Endothelial cell of umbilical vein (primary cell): Measurements from ENCODE around the gene BIRC5. TPM values are rescaled to one million over a fixed set of nuclear protein-coding genes. Genes with fewer than 3 reads are reported as not detected.

Source experiments
- BruUV-seq: library from RNA; stranded (reverse); fragments of 400-500 nt; replicated peaks from 2 replicates; lab custom pipeline; 2021; lab: Mats Ljungman, UMichigan
- CTCF ChIA-PET: fragments of 300-600, 350-600 bp; sonication (Branson Sonifier 250); formaldehyde crosslinking; loops from one replicate; lab custom pipeline; 2021; ENCODE audit warnings: antibody characterized with exemption, inconsistent platforms; lab: Charles Lee
- POLR2A ChIA-PET: fragments of 300-600, 350-600 bp; sonication (Branson Sonifier 250); formaldehyde crosslinking; loops from one replicate; lab custom pipeline; 2021; ENCODE audit warnings: antibody characterized with exemption, inconsistent platforms; lab: Charles Lee
- DNase-seq: peaks from one replicate; pipeline ENCODE4 v3.0.0-alpha.2; 2011; ENCODE audit warnings: low read depth, low spot score
- FAIRE-seq: peaks from 2 replicates; lab custom pipeline; 2011; peaks lifted over from hg19 to GRCh38; lab: Jason Lieb, UNC
- H2AFZ ChIP-seq: 2 replicates; pipeline ENCODE4 v1.6.0; 2012; ENCODE audit warnings: low read depth, low read length, control low read depth, inconsistent platforms
- H3K27ac ChIP-seq: 2 replicates; pipeline ENCODE4 v1.5.1; 2011; ENCODE audit warnings: low read depth, mild to moderate bottlenecking, control low read depth, low read length, moderate library complexity; ENCODE audit not compliant: insufficient read depth
- H3K27me3 ChIP-seq, 2 experiments: 2 replicates each; pipeline versions ENCODE4 v1.6.0 to v1.6.1; 2011; ENCODE audit warnings: low read length in 2 of 2, mixed read lengths in 1 of 2; ENCODE audit not compliant: control insufficient read depth in 2 of 2, insufficient read depth in 2 of 2
- H3K36me3 ChIP-seq, 2 experiments: 2 replicates in 1 of 2; 3 replicates in 1 of 2; pipeline ENCODE4 v1.5.1; 2011; ENCODE audit warnings: low read length in 2 of 2, mild to moderate bottlenecking in 1 of 2, moderate library complexity in 1 of 2; ENCODE audit not compliant: control insufficient read depth in 2 of 2, insufficient read depth in 2 of 2; ENCODE audit errors: extremely low read depth in 1 of 2
- H3K4me1 ChIP-seq: 3 replicates; pipeline ENCODE4 v1.5.1; 2011; ENCODE audit warnings: mild to moderate bottlenecking, low read length; ENCODE audit not compliant: control insufficient read depth, insufficient read depth; ENCODE audit errors: extremely low read depth
- H3K4me2 ChIP-seq: 2 replicates; pipeline ENCODE4 v1.6.1; 2011; ENCODE audit warnings: low read length, control low read depth, mixed read lengths; ENCODE audit not compliant: insufficient read depth
- H3K4me3 ChIP-seq, 3 experiments: fragments of 200-600 bp in 1 of 3; sonication (generic), shearing (Covaris generic) in 1 of 3; replicated peaks in 1 of 3; 2 replicates each; pipeline ENCODE4 v1.5.1; 2011 to 2016; ENCODE audit warnings: control low read depth in 3 of 3, low read length in 3 of 3, mild to moderate bottlenecking in 2 of 3, inconsistent platforms in 1 of 3, low read depth in 1 of 3, moderate library complexity in 1 of 3; ENCODE audit not compliant: insufficient read depth in 1 of 3
- H3K79me2 ChIP-seq: 2 replicates; pipeline ENCODE4 v1.6.0; 2012; ENCODE audit warnings: low read length, inconsistent platforms; ENCODE audit not compliant: control insufficient read depth, insufficient read depth
- H3K9ac ChIP-seq: replicated peaks from 2 replicates; pipeline ENCODE3; 2011; ENCODE audit warnings: low read length, control low read depth; ENCODE audit not compliant: insufficient read depth; ENCODE audit errors: extremely low read depth
- H3K9me1 ChIP-seq: replicated peaks from 3 replicates; pipeline ENCODE4 v1.6.0; 2011; ENCODE audit warnings: mild to moderate bottlenecking, low read length; ENCODE audit not compliant: control insufficient read depth, insufficient read depth; ENCODE audit errors: extremely low read depth
- H3K9me3 ChIP-seq: replicated peaks from 2 replicates; pipeline ENCODE4 v1.5.1; 2012; ENCODE audit warnings: low read length, inconsistent platforms; ENCODE audit not compliant: control insufficient read depth, insufficient read depth
- H4K20me1 ChIP-seq: replicated peaks from 2 replicates; pipeline ENCODE3; 2011; ENCODE audit warnings: mild to moderate bottlenecking, low read length; ENCODE audit not compliant: control insufficient read depth, insufficient read depth; ENCODE audit errors: extremely low read depth
- EZH2 ChIP-seq: IDR thresholded peaks from 2 replicates; pipeline ENCODE4 v1.6.1; 2012; ENCODE audit warnings: borderline replicate concordance, low read depth, mild to moderate bottlenecking, moderate library complexity, low read length, inconsistent platforms; ENCODE audit not compliant: severe bottlenecking
- GATA2 ChIP-seq: IDR thresholded peaks from 2 replicates; pipeline ENCODE4 v1.7.0; 2011; ENCODE audit warnings: low read depth, mild to moderate bottlenecking, moderate library complexity, mixed read lengths, low read length; ENCODE audit not compliant: insufficient read length, insufficient read depth
- POLR2AphosphoS5 ChIP-seq: IDR thresholded peaks from 2 replicates; pipeline ENCODE4 v1.6.1; 2012; ENCODE audit warnings: low read depth, mild to moderate bottlenecking, control low read depth, low read length, moderate library complexity; ENCODE audit not compliant: insufficient read depth
- dilution Hi-C: fragments of 300-500 bp; cut with MboI; formaldehyde crosslinking; loops from one replicate; pipeline ENCODE4 v1.15.0; 2019; ENCODE audit warnings: low sequenced_read_pairs; ENCODE audit not compliant: extremely low pct_ligation_motif_present
- intact Hi-C: fragments of 100-400 bp; cut with micrococcal nuclease; formaldehyde crosslinking; loops from one replicate; pipeline ENCODE4 v1.10.0; 2022
- polyA plus RNA-seq, 4 experiments: library from polyadenylated mRNA; depleted of rRNA in 3 of 4; stranded (reverse) in 3 of 4; unstranded in 1 of 4; fragments of >200 nt; gene quantifications; 2 replicates each; pipeline versions ENCODE4 v1.2.1 to v1.2.3, GENCODE V29; 2011 to 2012; ENCODE audit warnings: missing spikeins in 1 of 4
- total RNA-seq: library from RNA; stranded (reverse); gene quantifications from 2 replicates; pipeline ENCODE4 v1.2.3, GENCODE V29; 2021
- TF ChIP-seq, protein P1 (sequence below), 2 donors: IDR thresholded peaks; 1 replicate in 1 of 2; 2 replicates in 1 of 2; pipeline ENCODE4 v1.5.1; 2011; ENCODE audit warnings: low read length in 2 of 2, mild to moderate bottlenecking in 2 of 2, moderate library complexity in 2 of 2, control low read depth in 1 of 2, inconsistent platforms in 1 of 2, low read depth in 1 of 2; ENCODE audit not compliant: insufficient read depth in 1 of 2; ENCODE audit errors: extremely low read depth in 1 of 2

Gene BIRC5
- total and polyA plus RNA-seq, 2 donors (not counting 3 experiments of a cell fraction or from before 2014, with no cell fraction given), result 32.8 to 74.6 TPM

DNA sequence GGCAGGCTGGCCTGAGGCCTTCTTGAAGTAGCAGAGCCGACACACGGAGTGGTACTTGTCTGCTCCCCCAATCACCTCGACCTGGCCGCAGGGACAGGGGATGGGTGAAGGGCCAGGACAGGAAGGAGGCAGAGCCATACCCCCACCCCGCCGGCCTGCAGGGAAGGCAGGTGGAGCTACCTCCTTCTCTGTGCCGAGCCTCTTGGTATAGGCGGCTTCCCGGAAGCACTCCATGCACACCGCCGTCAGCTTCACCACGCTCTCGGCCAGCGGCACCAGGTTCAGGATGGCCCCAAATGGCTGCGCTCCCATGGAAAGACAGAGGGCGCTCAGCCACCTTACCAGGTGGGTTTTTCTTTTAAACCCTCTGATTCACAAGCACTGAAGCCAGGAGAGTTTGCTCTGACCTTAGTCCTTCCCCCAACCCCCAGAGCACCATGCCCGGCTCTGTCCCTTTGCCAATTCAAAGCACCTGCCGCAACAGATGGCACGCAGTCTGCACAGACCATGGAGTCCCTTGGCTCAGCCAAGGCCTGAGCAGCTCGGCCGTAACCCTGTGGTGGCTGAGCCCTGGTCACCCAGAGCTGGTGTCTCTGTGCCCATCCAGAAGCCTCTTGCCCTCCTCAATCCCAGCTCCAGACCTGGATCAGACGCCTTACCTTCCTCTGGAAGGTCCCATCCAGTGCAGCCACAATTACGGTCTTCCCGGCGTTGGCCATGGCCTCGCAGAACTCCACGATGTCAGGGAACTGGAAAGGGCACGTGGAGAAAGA, 39.0 kb upstream of the BIRC5 start:
- H3K79me2 ChIP-seq, result no peaks in the 10 kb centered on the region
- BruUV-seq, result no TSS peak
- H3K9ac ChIP-seq, result no peak overlapping the region
- TF ChIP-seq, protein P1, sequence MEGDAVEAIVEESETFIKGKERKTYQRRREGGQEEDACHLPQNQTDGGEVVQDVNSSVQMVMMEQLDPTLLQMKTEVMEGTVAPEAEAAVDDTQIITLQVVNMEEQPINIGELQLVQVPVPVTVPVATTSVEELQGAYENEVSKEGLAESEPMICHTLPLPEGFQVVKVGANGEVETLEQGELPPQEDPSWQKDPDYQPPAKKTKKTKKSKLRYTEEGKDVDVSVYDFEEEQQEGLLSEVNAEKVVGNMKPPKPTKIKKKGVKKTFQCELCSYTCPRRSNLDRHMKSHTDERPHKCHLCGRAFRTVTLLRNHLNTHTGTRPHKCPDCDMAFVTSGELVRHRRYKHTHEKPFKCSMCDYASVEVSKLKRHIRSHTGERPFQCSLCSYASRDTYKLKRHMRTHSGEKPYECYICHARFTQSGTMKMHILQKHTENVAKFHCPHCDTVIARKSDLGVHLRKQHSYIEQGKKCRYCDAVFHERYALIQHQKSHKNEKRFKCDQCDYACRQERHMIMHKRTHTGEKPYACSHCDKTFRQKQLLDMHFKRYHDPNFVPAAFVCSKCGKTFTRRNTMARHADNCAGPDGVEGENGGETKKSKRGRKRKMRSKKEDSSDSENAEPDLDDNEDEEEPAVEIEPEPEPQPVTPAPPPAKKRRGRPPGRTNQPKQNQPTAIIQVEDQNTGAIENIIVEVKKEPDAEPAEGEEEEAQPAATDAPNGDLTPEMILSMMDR (IDR thresholded peaks at IDR 0.05; ENCODE audit: extremely low read depth in 1 of 2, insufficient read depth in 1 of 2, low read depth in 1 of 2, low read length in 2 of 2), result no peak
- no peak for TF ChIP-seq EZH2
- TF ChIP-seq POLR2AphosphoS5, result no peak
- TF ChIP-seq GATA2, result no peak
- H4K20me1 ChIP-seq, result no peaks in the 10 kb centered on the region
- no peak overlapping the region for H3K4me3 ChIP-seq
- H3K27ac ChIP-seq, result no peak overlapping the region
- no peak for FAIRE-seq
- DNase-seq, result no peak
- ChIA-PET POLR2A (no interaction called here), CTCF (interaction anchor here (0.5 to 4.9 kb wide), 22 partner anchors 8 to 528 kb away, joined by 3 to 57 read pairs (median 4); partner anchors contain the start of genes TK1 and TMC6)
- no peaks in the 10 kb centered on the region for H3K9me3 ChIP-seq
- intact Hi-C loops, result loop anchor here (1.0 to 5.0 kb wide), 2 partner anchors 76 to 158 kb away; no protein-coding TSS in a partner anchor
- dilution Hi-C loops, result no loop called here
- H3K4me2 ChIP-seq, result no peak overlapping the region
- H3K36me3 ChIP-seq, result peaks cover 0 to 6% of the 10 kb centered on the region in 2 experiments
- no peaks in the 10 kb centered on the region for H3K27me3 ChIP-seq
- peaks cover 8% of the 10 kb centered on the region for H3K4me1 ChIP-seq
- H3K9me1 ChIP-seq, result no peaks in the 10 kb centered on the region
- H2AFZ ChIP-seq, result peak overlapping the region; percentile 20
